ENCODE data around the gene POU2F1.

- TF ChIP-seq POLR2A (IDR thresholded peaks at IDR 0.05) (no peak), CTCF (IDR thresholded peaks at IDR 0.05) (no peak), EP300 (IDR thresholded peaks at IDR 0.05) (no peak), POLR2AphosphoS5 (IDR thresholded peaks at IDR 0.05) (no peak)
These were observed 29.0 kb downstream of the POU2F1 start for GRCh38 chr1:167249702-167250101.

All from suprapubic skin (tissue), 4 donors.